Left colon (tissue), 2 donors: Measurements from ENCODE around the gene AUTS2. TPM values are rescaled to one million over a fixed set of nuclear protein-coding genes. Genes with fewer than 3 reads are reported as not detected.
A peak's percentile ranks its signal among the peaks of the same experiment; 100 is the strongest.

Source experiments
- ATAC-seq: fragments of 200-7000 bp; cut with Tn5 transposase; one replicate; pipeline ENCODE4 v1.9.1; 2020; ENCODE audit warnings: mild to moderate bottlenecking, moderate library complexity
- DNase-seq, 2 donors: peaks; one replicate each; pipeline ENCODE4 v3.0.0-alpha.2; 2020
- intact Hi-C, 2 donors: fragments of 100-400 bp; cut with DNase I in 1 of 2; cut with micrococcal nuclease in 1 of 2; formaldehyde crosslinking; loops; one replicate each; pipeline versions ENCODE4 v1.11.2 to v1.14.0; 2022; cut with DNase I, micrococcal nuclease
- total RNA-seq, 2 donors: library from RNA; stranded (reverse); fragmentation: NEBNext Ultra II Directional; extraction: Animal tissue kit (Norgen Biotek cat#: 25700); gene quantifications; one replicate each; pipeline ENCODE4 v1.2.1, GENCODE V29; 2021
- donor health status: DM: no; HTN: no; CAD: no.
- donor health status: DM: yes; HTN: yes; CAD: no.

Gene AUTS2
- total RNA-seq, 2 donors from 2014 or later, result 43.3 to 44.2 TPM

DNA sequence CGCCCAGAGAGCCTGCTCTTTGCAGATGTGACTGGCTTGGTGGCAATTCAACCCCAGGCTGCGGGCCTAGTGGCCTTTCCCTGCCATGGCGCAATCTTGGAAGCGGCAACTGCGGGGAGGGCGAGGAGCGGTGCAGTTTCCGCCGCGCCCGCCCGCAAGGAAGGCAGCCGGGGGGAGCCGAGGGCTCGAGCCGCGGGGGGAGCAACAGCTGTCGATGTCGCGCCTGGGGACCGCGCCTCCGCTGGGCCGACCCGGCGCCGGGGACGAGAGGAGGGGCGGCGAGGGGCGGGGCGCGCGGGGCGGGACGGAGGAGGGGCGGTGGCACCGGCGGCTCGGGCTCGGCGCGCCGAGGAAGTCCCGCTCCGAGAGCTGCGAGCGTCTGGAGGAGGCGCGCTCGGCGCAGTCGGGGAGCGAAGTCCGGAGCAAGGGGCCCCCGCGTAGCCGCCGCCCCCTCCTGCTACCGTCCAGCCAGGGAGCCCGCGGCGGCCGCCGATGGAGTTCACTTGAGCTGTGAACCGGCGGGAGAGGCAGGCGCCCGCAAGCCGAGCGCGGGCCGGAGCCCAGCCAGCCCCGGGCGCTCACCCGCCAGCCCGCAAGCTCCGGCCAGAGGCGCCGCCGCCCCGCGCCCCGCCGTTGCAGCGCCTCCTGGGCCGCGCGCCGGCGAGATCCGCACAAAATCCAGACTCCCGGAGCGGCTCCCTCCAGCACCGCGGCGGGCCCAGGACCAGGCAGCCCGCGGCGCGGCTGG is 1095.6 kb downstream of the AUTS2 start:
- DNase-seq, result peak; percentile 74 to 85
- intact Hi-C loops, result no loop called here
- ATAC-seq, result peak; percentile 81

DNA sequence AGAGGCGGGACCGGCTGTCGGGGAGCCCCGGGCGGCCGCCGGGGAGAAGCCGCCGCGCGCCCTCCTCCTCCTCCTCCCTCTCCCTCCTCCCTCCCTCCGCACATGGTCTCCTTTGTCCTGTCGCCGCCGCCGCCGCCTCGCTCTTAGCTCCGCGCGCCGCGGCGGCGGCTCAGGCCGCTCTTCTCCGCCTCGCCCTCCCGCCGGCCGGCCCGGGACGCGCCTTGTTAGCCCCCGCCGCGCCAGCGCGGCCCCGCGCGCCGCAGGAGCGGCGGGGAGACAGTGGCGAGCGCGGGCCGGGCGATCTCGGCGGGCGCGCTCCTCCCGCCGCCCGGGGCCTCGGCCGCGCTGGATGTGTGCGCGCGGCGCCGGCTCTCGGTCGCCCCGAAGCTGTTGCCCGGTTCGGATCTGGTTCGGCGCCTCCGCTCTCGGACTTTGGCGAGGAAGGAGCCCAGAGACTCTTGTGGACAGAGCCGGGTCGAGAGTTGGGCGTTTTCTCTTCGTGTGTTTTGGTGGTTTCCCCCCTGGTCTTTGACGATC is 1096.2 kb downstream of the AUTS2 start:
- intact Hi-C loops, result no loop called here
- peak; percentile 50 for ATAC-seq
- peak; percentile 47 to 61 for DNase-seq

DNA sequence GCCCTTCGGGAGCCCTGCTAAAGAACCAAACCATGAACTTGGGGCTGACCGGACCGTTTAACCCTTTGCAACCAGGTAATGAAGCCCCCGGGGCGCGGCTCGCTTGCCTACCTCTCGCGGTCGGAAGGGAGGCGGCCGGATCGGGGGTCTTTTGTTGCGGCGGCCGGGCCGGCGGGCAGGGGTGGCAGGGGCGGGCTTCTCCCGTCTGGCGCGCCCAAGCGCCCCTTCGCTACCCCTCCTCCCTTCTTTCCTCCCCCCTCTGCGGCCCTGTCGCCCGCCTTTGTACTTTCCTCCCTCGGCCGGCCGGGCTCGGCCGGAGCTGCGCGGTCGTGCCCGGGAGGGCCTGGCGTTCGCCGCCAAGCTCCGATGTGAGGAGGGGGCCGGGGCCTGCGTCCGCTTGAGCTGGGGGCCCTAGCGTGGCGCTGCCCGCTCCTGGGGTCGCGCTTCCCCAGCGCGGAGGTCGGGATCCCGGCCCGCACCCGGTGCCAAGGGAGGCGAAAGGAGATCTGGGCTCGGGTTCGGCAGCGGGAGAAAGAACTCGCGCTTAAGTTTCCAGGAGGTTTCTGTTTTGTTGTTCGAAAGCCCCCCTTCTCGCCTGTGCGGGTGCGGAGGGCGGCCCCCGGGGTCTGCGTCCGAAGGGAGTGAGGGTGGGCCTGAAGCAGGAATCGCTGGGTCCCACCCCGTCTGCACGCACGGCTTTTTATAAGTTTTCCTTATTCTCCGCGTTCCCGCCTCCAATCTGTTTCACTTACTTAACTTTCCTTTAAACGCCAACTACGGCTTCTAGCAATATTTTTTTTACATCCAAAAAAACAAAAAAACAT is 1096.9 kb downstream of the AUTS2 start:
- DNase-seq (peak; percentile 29 to 41), ATAC-seq (peak; percentile 40)
- intact Hi-C loops, result no loop called here

DNA sequence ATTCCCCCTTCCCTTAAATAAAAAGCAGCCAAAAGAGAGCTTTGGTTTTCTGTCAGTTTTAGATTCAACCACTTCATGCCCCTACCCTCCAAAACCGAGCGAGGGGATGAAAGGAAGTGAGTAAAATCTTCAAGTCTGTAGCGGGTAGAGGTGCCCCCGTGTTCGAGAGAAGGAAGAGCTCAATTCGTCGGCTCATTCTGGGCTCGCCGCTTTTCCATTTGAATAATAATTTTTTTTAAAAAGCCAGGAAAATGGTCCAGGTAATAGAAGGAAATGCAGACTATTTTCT is 1097.5 kb downstream of the AUTS2 start:
- intact Hi-C loops, result no loop called here
- no peak for ATAC-seq
- DNase-seq, result peak in 1 of 2 donors; percentile 18

DNA sequence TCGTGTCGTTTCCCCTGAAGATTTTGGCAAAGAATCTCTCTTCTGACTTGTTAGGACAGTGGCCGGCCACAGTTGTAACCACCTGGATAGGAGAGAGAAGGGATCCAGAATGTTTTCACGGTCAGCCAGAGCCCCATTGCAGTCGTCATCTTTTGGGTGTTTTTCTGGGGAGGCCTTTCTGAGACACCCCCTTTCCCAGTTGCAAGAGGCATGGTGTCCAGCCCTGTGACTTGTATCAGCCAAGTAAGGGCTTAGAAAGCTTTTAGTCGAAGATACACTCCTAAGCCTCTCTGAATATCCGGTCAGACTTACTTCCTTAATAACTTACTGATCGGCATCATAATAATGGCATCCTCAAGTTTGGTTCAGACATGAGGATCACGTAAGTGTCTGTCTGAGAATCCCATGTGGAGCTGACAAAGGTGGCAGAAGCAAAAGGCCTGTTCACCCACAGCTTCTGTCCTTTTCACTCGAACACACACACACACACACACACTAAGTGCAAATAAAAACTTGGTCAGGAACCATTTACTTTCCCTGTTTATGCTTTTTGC is 1098.0 kb downstream of the AUTS2 start:
- DNase-seq (no peak), ATAC-seq (no peak)
- intact Hi-C loops, result no loop called here

DNA sequence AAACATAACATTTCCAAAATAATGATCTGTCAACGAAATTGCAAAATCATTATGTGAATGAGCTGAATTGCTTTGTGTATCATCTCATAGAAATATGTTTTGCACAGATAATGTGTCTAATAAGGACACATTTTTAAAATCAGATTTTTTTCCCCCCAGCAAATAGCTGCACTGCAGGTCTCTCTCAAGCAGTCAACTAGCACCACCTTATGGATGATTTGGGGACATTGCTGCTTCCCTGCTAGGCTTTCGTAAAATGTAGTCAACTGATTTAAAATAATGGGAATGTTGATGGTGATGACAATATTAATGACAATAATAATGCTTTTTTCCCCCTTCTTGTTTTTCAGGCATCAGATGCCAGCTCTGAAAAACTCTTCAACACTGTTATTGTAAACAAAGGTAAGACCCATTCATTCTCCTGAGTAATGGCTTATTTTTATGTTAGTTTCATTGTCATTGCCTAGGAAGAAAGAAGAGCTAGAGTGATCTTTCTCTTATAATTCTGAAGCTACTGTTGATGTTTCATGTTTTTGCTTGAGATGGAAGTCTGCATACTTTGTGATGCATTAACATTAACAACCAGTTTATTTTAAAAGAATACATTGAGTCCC is 1100.1 kb downstream of the AUTS2 start:
- ATAC-seq, result no peak
- intact Hi-C loops, result no loop called here
- no peak for DNase-seq

DNA sequence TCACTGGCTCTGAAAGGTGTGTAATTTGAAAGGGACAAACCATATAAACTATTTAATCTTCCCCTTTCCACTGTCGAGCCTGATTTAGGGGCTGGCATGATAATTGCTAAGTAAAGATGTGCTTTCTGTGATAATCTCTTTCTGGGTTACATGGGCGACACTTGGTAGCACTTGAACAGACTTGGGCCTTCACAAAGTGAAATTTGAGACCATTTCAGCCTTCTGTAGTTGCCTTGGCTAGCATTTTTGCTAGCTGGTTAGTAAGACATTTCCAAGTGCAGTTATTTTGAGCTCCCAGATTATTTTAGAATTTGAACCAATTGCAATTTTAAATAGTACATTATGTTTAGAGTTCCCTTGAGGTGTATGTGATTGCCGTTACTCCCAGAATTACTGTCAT is 1101.0 kb downstream of the AUTS2 start:
- ATAC-seq (no peak), DNase-seq (no peak)
- intact Hi-C loops, result no loop called here

DNA sequence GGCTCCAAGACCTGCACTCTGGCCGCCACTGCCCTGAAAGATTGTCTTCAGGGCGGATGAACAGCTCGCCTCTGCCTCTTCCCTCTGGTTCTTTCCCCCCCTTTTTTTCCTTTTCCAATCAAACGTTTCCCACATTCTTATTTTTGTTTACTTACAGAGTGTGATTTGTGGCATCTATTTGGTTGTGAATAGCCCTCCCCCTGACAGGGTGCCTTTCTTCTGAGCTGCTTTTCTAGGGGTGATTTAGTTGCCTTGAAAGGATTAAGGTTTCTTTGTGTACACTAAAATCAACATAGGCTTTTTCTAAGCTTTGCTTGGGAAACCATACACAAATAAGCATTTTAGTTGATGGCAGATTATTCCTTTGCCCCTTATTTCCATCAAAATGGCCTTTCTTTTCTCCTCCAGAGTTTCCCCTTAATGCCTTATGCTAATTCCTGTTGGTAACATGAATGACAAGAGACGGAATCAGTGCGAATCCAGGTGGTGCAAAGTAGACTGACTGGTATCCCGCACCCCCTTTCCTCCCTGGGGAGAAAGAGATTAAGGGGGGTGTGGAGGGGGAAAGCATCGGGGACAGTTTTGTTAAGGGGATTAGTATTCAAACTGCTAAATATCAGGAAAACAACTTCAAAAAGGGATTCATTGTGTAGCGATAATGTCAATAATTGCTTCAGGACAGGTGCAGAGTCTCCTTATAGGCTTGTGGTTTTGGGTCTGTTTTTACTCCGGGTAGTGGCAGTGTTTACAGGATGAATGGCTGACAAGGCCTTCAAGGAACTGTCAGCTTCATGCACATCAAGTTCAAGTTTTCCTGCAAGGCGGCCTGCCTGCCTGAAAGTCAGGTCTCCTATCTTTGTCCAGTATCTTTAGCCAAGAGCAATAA is 1102.0 kb downstream of the AUTS2 start:
- ATAC-seq (peak; percentile 15), DNase-seq (no peak)
- intact Hi-C loops, result no loop called here

DNA sequence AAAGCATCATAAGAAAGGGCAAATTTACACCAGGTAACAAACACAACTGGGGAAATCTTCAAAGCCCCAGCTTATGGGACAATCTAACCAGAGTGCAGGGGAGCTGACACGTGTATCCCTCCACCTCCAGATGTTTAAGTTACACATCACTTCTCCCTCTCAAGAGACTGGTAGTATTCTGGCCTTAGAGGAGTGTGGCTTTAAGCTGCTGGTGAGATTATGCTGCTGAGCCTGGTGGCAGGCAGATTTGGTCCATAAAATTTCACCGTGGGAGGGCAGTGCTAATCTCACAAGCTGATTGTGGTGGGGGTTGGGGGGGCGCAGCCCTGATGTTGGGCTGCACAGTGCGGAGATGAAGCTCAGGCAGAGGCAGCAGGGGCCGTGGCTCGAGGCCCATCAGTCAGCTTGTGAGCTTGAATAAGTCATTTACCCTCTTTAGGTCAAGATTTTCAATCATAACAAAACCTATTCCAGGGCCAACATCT is 1102.7 kb downstream of the AUTS2 start:
- no peak for DNase-seq
- ATAC-seq, result no peak

DNA sequence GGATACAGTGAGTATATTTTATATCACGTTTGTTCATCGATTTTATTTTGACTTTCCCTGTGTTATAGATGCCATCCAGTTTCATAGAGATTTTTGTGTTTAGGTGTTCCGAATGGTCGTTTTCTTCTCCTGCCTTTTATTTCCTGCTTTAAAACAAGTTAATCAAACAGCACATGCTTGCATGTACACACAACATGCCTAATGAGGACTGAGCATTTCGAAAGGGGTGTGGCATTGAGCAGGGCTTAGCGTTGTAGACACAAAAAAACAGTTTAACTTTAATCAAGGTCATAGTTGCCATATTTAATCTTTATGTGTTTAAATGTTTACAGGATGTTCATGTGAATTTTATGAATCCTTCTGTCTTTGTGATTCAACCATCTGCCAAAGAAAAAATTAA is 1103.2 kb downstream of the AUTS2 start:
- no peak for DNase-seq
- intact Hi-C loops, result no loop called here
- peak; percentile 53 for ATAC-seq

More for the DNA sequence above, 1102.7 kb downstream of the AUTS2 start:
- intact Hi-C loops, result no loop called here

DNA sequence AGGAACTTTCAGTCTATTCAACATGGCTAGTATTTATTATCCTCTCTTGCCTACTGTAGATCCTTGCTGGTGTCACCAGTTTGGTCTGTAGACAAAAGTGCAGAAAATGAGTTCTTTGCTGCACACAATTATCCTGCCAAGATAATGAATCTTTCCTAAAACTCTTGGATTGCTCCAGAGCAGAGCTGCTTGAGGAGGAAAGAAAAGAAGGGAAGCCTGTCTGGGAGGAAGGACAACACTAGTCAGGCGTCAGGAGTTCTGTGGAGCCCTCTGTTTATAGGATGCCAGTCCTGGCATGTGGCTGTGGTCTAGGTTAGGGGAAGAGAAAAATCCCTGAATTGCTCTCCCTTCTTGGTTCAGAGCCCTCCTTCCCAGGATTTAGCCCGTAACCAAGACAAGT is 1103.7 kb downstream of the AUTS2 start:
- intact Hi-C loops, result no loop called here

DNA sequence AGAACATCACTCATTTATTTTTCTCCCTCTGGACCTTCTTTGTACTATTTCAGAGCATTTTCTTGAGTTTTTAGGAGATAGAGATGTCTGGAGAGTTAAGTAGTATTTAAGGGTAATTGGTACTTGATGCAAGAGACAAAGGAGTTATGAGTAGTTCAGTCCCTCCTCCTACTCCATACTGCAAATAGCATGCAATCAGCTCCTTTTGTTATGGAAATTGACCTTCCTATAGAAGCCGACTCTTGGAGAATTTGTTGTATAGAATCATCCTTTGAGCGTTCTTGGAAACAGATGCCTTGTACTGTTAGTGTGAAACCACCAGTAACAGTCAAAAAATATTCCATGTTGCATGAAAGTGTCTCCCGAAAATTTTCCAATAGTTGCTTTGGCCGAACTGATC is 1105.5 kb downstream of the AUTS2 start:
- intact Hi-C loops, result no loop called here
- ATAC-seq (no peak), DNase-seq (no peak)

More for the DNA sequence above, 1103.7 kb downstream of the AUTS2 start:
- DNase-seq (no peak), ATAC-seq (no peak)

DNA sequence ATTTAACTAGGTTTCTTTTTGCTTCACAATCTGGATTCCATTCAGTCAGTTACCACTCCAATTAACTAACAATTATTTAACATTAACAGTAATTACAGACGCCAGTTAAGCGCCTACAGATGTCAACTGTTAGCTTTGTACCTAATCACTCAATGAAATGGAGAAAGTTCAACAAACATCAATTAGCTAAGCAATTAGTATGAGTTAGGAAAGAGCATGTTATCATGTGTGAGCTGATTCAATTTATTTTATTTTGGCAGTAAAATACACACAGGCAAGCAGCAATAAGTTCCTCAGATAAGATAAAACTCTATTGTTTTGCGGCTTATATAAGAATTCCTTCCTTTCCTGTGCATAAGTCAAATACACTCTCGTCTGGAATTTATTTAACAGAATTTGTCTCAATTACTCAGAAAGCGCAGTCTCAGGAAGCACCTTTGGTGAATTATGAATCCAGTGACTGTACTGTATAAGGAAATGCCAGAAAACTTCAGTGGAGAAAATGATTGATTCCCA is 1106.6 kb downstream of the AUTS2 start:
- intact Hi-C loops, result no loop called here
- DNase-seq, result no peak
- no peak for ATAC-seq

DNA sequence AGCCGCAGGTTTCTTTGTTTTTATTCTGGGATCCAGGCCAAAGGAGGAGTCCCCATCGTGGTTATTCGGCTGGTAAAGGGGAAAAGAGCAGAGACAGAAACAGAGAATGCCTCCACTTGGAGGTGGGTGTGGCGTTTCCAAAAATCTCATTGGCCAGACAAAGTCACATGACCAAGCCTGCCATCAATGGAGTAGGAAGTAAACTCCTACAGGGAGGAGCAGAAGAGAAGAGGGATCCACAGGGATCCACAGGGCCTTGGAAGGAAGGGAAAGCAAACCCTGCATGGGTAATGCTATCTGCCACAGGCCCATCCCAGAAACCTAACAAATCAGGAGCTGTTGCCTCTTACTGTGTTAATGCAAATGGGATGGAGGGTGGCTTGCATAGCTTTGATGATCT is 1107.9 kb downstream of the AUTS2 start:
- intact Hi-C loops, result no loop called here
- ATAC-seq (peak; percentile 29), DNase-seq (no peak)

DNA sequence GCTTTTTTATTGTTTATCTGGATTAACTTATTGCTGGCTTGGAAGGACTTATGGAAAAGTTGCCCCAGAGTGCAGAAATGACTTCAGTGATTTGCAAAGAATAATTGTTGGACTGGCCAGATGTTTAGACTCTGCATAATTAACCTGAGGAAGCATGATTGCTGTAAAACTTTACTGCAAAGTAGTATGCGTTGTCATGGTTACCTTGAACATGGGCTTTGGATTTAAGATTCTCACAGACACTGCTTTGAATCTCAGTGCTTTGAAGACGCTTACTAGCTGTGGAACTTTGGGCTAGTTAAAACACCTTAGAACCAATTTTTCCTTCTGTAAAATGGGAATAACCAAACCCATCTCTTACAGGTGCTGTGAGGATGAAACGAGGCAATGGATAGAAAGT is 1108.4 kb downstream of the AUTS2 start:
- intact Hi-C loops, result no loop called here
- DNase-seq (no peak), ATAC-seq (no peak)

DNA sequence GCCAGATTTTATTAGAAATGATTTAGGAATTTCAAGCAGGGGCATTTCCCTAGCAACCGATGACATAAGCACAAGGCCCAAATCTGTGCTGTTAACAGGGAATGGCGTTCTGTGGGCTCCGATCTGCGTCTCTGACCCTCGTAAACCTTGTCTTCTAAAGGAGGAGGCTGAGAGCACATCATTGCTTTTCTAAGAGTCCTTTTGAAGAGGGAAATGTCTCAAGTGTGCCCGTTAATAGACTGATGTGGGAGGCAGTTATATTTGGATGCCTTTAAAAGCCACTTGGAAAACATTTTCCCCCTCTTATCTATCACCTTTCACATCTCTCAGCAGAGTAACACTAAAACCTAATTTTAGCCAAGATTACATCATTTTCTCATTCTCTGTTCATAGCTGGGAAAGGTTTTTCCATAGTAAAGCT is 1109.6 kb downstream of the AUTS2 start:
- no peak for ATAC-seq
- DNase-seq, result no peak
- intact Hi-C loops, result no loop called here

DNA sequence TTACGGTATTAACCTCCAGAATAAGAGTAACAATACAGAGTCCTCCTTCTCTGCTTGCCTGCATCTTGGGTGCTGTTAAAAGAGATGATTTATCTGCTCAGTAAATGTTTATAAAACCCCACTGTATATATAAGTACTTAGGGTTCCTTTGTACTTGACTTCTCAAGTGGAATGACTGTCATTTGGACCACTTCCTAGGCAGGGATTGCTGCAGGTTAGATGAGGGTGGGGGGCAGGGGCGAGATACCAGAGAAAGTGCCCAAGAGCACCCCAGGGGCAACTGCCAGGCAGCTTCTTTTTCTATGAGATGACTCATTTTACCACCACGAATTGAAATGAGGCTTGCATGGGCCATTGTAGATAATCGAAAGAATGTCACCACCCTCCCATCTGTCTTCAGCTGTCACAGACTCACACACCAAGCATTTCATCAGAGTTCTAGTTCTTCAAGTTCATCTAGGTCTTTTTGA is 1111.8 kb downstream of the AUTS2 start:
- no peak for DNase-seq
- ATAC-seq, result peak; percentile 31
- intact Hi-C loops, result no loop called here

DNA sequence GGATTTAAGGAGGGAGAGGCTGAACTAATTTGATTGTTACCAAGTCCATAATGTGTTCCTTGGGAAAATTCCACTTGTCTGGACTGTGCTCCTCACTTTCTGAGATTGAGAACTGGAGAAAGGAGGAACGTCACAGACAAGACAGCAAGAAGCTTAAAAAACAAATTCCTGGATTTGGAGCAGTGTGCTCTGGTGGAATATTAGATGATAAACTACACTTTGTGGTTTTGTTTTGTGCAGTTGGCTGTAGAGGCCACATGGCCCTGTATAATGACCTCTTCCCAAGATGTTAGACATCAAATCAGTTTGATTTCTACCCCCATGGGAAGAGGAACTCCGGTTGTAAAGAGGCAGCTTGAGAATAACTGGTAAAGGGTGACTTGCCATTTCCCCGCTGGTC is 1112.4 kb downstream of the AUTS2 start:
- no peak for ATAC-seq
- no peak for DNase-seq
- intact Hi-C loops, result no loop called here
